A673 (cell line): ENCODE measurements around the gene GLS. TPM values are rescaled to one million over a fixed set of nuclear protein-coding genes. Genes with fewer than 3 reads are reported as not detected.

ENCODE experiments used
- BruUV-seq: library from RNA; stranded (reverse); fragments of 400-500 nt; replicated peaks from 2 replicates; lab custom pipeline; 2021; lab: Mats Ljungman, UMichigan
- CTCF ChIA-PET: fragments of 300-600 bp; sonication (Branson Sonifier 250); formaldehyde crosslinking; loops from one replicate; lab custom pipeline; 2022; ENCODE audit warnings: antibody characterized with exemption; lab: Charles Lee
- POLR2A ChIA-PET: fragments of 300-600 bp; sonication (Branson Sonifier 250); formaldehyde crosslinking; loops from one replicate; lab custom pipeline; 2022; ENCODE audit warnings: antibody characterized with exemption; ENCODE audit not compliant: low non-redundant PET; lab: Charles Lee
- DNase-seq: peaks from one replicate; pipeline ENCODE4 v3.0.0-alpha.2; 2015; ENCODE audit warnings: low spot score
- H3K27ac ChIP-seq: fragments of 200-600 bp; sonication (generic); 2 replicates; pipeline ENCODE4 v1.5.1; 2016; ENCODE audit warnings: mixed run types, low read depth, mild to moderate bottlenecking, mixed read lengths, antibody characterized with exemption, low read length; ENCODE audit not compliant: poor library complexity, severe bottlenecking
- H3K27me3 ChIP-seq: fragments of 200-600 bp; sonication (generic); replicated peaks from 2 replicates; pipeline ENCODE4 v1.6.1; 2017; ENCODE audit warnings: mixed run types, low read depth, mild to moderate bottlenecking, mixed read lengths, antibody characterized with exemption, low read length; ENCODE audit not compliant: insufficient read depth, poor library complexity
- H3K36me3 ChIP-seq: fragments of 200-600 bp; sonication (generic); 2 replicates; pipeline ENCODE4 v1.6.1; 2016; ENCODE audit warnings: mixed run types, mild to moderate bottlenecking, mixed read lengths, antibody characterized with exemption, low read length; ENCODE audit not compliant: insufficient read depth, poor library complexity, severe bottlenecking
- H3K4me1 ChIP-seq: fragments of 200-600 bp; sonication (generic); 2 replicates; pipeline ENCODE4 v1.6.1; 2017; ENCODE audit warnings: mixed run types, mild to moderate bottlenecking, mixed read lengths, antibody characterized with exemption, low read length; ENCODE audit not compliant: insufficient read depth, poor library complexity, severe bottlenecking
- H3K4me3 ChIP-seq: fragments of 200-600 bp; sonication (generic); 2 replicates; pipeline ENCODE4 v1.5.1; 2016; ENCODE audit warnings: low read depth, mixed run types, mild to moderate bottlenecking, mixed read lengths, low read length; ENCODE audit not compliant: poor library complexity, severe bottlenecking
- H3K9me3 ChIP-seq: fragments of 200-600 bp; sonication (generic); 2 replicates; pipeline ENCODE4 v1.6.1; 2016; ENCODE audit warnings: mixed run types, low read depth, mild to moderate bottlenecking, mixed read lengths, antibody characterized with exemption, low read length; ENCODE audit not compliant: poor library complexity, severe bottlenecking
- EZH2 ChIP-seq: fragments of 200-600 bp; sonication (generic); IDR thresholded peaks from 2 replicates; pipeline ENCODE4 v1.6.1; 2017; ENCODE audit warnings: borderline replicate concordance, low read depth, mild to moderate bottlenecking, mixed read lengths, antibody characterized with exemption, low read length; ENCODE audit not compliant: poor library complexity, severe bottlenecking
- intact Hi-C: fragments of 100-400 bp; cut with micrococcal nuclease; formaldehyde crosslinking; loops from one replicate; pipeline ENCODE4 v1.10.0; 2022; ENCODE audit not compliant: unreplicated experiment
- total RNA-seq: library from RNA; stranded (reverse); gene quantifications from 2 replicates; pipeline ENCODE4 v1.2.3, GENCODE V29; 2021
- TF ChIP-seq, protein P1 (sequence below): fragments of 300-800, 200-600 bp; sonication (generic); conservative IDR thresholded peaks from 2 replicates; pipeline ENCODE4 v1.5.1; 2017; ENCODE audit warnings: low read depth, mild to moderate bottlenecking, antibody characterized with exemption, low read length, moderate library complexity, mixed read lengths

The GLS gene
- total RNA-seq, 1 experiment from 2014 or later, result 116 TPM

DNA sequence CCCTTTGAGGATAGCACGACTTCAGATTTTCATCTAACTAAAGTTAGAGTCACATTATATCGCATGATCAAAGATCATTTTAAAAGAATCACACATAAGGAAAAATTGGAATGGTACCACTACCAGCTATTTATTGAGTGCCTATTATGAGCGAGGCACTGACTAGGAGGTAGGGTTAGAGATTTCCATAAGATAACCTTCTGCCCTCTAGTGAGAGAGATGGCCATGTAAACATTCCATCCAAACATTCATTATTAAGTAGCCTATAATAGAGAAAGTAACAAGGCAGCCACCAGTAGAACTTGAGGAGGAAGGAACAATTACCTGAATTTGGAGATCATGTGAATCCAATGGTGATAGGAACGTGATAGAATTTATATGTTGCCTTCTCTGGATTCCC, 25.4 kb upstream of the GLS start:
- Histone ChIP-seq H3K36me3 (no peaks in the 10 kb centered on the region), H3K27ac (no peak overlapping the region), H3K4me1 (peaks cover 15% of the 10 kb centered on the region), H3K27me3 (no peaks in the 10 kb centered on the region), H3K9me3 (no peaks in the 10 kb centered on the region), H3K4me3 (no peak overlapping the region)
- BruUV-seq, result no TSS peak
- intact Hi-C loops, result no loop called here
- POLR2A ChIA-PET, result no interaction called here
- DNase-seq, result no peak
- TF ChIP-seq, protein P1, sequence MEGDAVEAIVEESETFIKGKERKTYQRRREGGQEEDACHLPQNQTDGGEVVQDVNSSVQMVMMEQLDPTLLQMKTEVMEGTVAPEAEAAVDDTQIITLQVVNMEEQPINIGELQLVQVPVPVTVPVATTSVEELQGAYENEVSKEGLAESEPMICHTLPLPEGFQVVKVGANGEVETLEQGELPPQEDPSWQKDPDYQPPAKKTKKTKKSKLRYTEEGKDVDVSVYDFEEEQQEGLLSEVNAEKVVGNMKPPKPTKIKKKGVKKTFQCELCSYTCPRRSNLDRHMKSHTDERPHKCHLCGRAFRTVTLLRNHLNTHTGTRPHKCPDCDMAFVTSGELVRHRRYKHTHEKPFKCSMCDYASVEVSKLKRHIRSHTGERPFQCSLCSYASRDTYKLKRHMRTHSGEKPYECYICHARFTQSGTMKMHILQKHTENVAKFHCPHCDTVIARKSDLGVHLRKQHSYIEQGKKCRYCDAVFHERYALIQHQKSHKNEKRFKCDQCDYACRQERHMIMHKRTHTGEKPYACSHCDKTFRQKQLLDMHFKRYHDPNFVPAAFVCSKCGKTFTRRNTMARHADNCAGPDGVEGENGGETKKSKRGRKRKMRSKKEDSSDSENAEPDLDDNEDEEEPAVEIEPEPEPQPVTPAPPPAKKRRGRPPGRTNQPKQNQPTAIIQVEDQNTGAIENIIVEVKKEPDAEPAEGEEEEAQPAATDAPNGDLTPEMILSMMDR, result no peak
- TF ChIP-seq EZH2, result no peak
- CTCF ChIA-PET, result no interaction called here

DNA sequence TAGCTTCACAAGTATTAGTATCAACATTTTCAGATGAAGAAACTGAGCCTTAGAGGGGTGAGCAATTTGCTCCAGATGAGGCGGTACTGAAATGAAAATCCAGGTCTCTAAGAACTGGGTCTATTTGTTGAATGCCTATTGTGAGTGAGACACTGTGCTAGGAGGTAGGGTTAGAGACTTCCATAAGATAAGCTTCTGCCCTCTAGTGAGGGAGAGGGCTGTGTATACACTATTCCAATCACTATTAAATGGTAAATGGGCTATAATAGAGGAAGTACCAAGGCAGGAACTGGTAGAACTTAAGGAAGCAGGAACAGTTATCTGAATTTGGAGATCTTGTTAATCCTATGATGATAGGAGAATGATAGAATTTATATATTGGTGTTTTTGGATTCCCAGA, 23.6 kb upstream of the GLS start:
- DNase-seq, result no peak
- BruUV-seq, result no TSS peak
- H3K36me3 ChIP-seq, result no peaks in the 10 kb centered on the region
- no peak overlapping the region for H3K4me3 ChIP-seq
- H3K27me3 ChIP-seq, result no peaks in the 10 kb centered on the region
- CTCF ChIA-PET, result interaction anchor here (0.6 kb wide), 1 partner anchor 34 kb away, joined by 3 read pairs; no protein-coding TSS in a partner anchor
- POLR2A ChIA-PET, result no interaction called here
- no peaks in the 10 kb centered on the region for H3K9me3 ChIP-seq
- H3K27ac ChIP-seq, result no peak overlapping the region
- TF ChIP-seq, protein P1, result no peak
- TF ChIP-seq EZH2, result no peak
- H3K4me1 ChIP-seq, result peaks cover 30% of the 10 kb centered on the region
- intact Hi-C loops, result no loop called here

DNA sequence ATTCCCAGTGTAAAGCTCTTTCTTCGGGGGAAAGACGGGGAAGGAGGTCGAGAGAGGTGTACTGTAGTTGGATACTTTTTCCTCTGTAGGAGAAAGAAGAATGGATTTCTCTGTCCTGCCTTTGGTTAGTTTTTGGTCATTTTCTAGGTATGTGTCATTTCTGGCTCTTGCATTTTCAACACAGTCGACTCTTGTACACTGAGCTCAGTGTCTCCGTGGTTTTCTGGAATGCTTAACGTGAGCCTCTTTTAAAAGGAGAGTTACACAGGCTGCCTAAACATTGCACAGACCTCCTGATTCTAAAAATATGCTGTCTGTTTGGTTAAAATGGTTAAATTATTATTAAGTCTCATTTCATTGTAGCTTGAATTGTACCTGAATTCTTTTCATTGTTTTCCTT, 21.8 kb upstream of the GLS start:
- Histone ChIP-seq H3K4me1 (peaks cover 30% of the 10 kb centered on the region), H3K9me3 (no peaks in the 10 kb centered on the region), H3K27me3 (no peaks in the 10 kb centered on the region), H3K27ac (no peak overlapping the region), H3K4me3 (no peak overlapping the region), H3K36me3 (no peaks in the 10 kb centered on the region)
- TF ChIP-seq, protein P1, result no peak
- no peak for TF ChIP-seq EZH2
- ChIA-PET CTCF (no interaction called here), POLR2A (interaction anchor here (0.8 kb wide), 1 partner anchor 203 kb away, joined by 3 read pairs; no protein-coding TSS in a partner anchor)
- no peak for DNase-seq
- intact Hi-C loops, result no loop called here
- no TSS peak for BruUV-seq
